GM18502 (cell line): ENCODE data around the gene PRCD.
"Not testable (repeated sequence)": the region's sequence is repeated elsewhere in the genome, so short reads cannot be mapped to it uniquely, and the experiment has no call there.

Experiments used
- ATAC-seq: cut with Tn5 transposase; IDR thresholded peaks from one replicate; pipeline ENCODE4 v1.9.1; 2021; ENCODE audit warnings: mild to moderate bottlenecking; ENCODE audit not compliant: unreplicated experiment, poor library complexity

Gene PRCD

GRCh38 chr17:76502341-76503211 lies 37.3 kb upstream of the PRCD start:
- ATAC-seq = no peak

- no peak for ATAC-seq
Observed at GRCh38 chr17:76504117-76504516, 35.7 kb upstream of the PRCD start.

GRCh38 chr17:76506408-76507345 lies 33.2 kb upstream of the PRCD start:
- no peak for ATAC-seq

- ATAC-seq = not testable (repeated sequence)
Observed at GRCh38 chr17:76508472-76509063, 31.3 kb upstream of the PRCD start.

GRCh38 chr17:76510831-76511244 lies 29.0 kb upstream of the PRCD start:
- ATAC-seq = no peak

- ATAC-seq = no peak
Observed at GRCh38 chr17:76511668-76512365, 28.0 kb upstream of the PRCD start.

GRCh38 chr17:76512366-76513305 lies 27.2 kb upstream of the PRCD start:
- ATAC-seq = no peak

GRCh38 chr17:76513306-76513692 lies 26.5 kb upstream of the PRCD start:
- ATAC-seq = no peak

- ATAC-seq = not testable (repeated sequence)
Observed at GRCh38 chr17:76514355-76514754, 25.5 kb upstream of the PRCD start.

GRCh38 chr17:76515274-76515949 lies 24.4 kb upstream of the PRCD start:
- peak; percentile 61 for ATAC-seq

- no peak for ATAC-seq
Observed at GRCh38 chr17:76517638-76518038, 22.2 kb upstream of the PRCD start.

- no peak for ATAC-seq
Observed at GRCh38 chr17:76519048-76519966, 20.5 kb upstream of the PRCD start.

GRCh38 chr17:76521262-76521661 lies 18.6 kb upstream of the PRCD start:
- no peak for ATAC-seq

GRCh38 chr17:76521683-76522082 lies 18.2 kb upstream of the PRCD start:
- ATAC-seq = not testable (repeated sequence)

- ATAC-seq = no peak
Observed at GRCh38 chr17:76523084-76524037, 16.5 kb upstream of the PRCD start.
